ENCODE data around the gene PKN1. TPM values are rescaled to one million over a fixed set of nuclear protein-coding genes. Genes with fewer than 3 reads are reported as not detected.
A peak's percentile ranks its signal among the peaks of the same experiment; 100 is the strongest.

PKN1 gene
- total and polyA plus RNA-seq, 10 of the 15 experiments (the other 5 are each of a cell fraction or from before 2014, with no cell fraction given) = 1.0 to 189 (median 52.7) TPM

DNA sequence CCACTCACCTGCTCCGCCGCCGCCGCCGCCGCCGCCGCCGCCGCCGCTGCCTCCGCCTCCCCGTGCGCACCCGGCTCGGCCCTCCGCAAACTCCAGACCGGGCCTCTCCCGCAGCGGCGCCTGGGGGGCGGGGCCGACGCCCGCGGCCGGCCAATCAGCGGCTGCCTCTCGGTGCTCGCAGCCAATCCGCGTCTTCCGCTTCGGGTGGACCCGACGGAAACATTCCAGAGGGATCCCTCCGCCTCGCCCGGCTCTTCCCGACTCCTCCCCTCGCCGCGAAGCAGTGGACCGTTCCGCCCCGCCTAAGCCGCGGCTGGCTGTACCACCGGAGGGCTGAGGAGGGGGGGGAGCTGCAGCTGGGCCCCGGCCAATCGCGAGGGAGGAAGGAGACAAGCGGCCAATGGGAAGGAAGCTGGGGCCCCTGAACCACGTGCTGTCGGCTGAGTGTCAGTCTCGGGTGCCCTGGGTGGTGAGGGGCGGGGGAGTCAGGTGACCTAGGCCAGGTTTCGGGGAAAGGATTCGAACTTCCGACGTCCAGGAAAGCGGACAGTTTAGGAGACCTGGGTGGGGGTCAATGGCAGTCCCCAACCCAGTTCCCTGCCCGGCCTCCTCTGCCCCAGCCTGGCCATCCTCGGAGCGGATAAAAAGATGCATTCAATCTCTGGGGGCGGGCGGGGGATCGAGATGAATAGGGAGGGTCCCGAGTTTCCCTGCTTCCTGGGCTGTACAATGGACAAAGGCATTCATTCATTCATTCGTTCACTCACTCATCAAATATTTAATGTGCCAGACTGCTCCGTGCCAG, 63.1 kb downstream of the PKN1 start, which contains the start of gene GIPC1 (continued):
- TF ChIP-seq, protein P1, sequence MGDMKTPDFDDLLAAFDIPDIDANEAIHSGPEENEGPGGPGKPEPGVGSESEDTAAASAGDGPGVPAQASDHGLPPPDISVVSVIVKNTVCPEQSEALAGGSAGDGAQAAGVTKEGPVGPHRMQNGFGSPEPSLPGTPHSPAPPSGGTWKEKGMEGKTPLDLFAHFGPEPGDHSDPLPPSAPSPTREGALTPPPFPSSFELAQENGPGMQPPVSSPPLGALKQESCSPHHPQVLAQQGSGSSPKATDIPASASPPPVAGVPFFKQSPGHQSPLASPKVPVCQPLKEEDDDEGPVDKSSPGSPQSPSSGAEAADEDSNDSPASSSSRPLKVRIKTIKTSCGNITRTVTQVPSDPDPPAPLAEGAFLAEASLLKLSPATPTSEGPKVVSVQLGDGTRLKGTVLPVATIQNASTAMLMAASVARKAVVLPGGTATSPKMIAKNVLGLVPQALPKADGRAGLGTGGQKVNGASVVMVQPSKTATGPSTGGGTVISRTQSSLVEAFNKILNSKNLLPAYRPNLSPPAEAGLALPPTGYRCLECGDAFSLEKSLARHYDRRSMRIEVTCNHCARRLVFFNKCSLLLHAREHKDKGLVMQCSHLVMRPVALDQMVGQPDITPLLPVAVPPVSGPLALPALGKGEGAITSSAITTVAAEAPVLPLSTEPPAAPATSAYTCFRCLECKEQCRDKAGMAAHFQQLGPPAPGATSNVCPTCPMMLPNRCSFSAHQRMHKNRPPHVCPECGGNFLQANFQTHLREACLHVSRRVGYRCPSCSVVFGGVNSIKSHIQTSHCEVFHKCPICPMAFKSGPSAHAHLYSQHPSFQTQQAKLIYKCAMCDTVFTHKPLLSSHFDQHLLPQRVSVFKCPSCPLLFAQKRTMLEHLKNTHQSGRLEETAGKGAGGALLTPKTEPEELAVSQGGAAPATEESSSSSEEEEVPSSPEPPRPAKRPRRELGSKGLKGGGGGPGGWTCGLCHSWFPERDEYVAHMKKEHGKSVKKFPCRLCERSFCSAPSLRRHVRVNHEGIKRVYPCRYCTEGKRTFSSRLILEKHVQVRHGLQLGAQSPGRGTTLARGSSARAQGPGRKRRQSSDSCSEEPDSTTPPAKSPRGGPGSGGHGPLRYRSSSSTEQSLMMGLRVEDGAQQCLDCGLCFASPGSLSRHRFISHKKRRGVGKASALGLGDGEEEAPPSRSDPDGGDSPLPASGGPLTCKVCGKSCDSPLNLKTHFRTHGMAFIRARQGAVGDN (IDR thresholded peaks at IDR 0.05) = no peak
- TF ChIP-seq, protein P2, sequence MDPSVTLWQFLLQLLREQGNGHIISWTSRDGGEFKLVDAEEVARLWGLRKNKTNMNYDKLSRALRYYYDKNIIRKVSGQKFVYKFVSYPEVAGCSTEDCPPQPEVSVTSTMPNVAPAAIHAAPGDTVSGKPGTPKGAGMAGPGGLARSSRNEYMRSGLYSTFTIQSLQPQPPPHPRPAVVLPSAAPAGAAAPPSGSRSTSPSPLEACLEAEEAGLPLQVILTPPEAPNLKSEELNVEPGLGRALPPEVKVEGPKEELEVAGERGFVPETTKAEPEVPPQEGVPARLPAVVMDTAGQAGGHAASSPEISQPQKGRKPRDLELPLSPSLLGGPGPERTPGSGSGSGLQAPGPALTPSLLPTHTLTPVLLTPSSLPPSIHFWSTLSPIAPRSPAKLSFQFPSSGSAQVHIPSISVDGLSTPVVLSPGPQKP (IDR thresholded peaks at IDR 0.05; ENCODE audit: low read depth, low read length) = no peak
- TF ChIP-seq NR2F1 (conservative IDR thresholded peaks at IDR 0.05) (0 out of 2 replicates have a peak, but pooled peaks have one; percentile 10), ZBED1 (IDR thresholded peaks at IDR 0.05; ENCODE audit: borderline replicate concordance) (no peak)
- TF ChIP-seq, protein P3, sequence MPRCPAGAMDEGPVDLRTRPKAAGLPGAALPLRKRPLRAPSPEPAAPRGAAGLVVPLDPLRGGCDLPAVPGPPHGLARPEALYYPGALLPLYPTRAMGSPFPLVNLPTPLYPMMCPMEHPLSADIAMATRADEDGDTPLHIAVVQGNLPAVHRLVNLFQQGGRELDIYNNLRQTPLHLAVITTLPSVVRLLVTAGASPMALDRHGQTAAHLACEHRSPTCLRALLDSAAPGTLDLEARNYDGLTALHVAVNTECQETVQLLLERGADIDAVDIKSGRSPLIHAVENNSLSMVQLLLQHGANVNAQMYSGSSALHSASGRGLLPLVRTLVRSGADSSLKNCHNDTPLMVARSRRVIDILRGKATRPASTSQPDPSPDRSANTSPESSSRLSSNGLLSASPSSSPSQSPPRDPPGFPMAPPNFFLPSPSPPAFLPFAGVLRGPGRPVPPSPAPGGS (IDR thresholded peaks at IDR 0.05; ENCODE audit: borderline replicate concordance, insufficient read depth, low read depth, low read length, poor library complexity, severe bottlenecking) = no peak
- TF ChIP-seq, protein P4, sequence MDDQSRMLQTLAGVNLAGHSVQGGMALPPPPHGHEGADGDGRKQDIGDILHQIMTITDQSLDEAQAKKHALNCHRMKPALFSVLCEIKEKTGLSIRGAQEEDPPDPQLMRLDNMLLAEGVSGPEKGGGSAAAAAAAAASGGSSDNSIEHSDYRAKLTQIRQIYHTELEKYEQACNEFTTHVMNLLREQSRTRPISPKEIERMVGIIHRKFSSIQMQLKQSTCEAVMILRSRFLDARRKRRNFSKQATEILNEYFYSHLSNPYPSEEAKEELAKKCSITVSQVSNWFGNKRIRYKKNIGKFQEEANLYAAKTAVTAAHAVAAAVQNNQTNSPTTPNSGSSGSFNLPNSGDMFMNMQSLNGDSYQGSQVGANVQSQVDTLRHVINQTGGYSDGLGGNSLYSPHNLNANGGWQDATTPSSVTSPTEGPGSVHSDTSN (IDR thresholded peaks at IDR 0.05; ENCODE audit: insufficient replicate concordance, low read depth, low read length) = peak; percentile 82
- TF ChIP-seq, protein P5, sequence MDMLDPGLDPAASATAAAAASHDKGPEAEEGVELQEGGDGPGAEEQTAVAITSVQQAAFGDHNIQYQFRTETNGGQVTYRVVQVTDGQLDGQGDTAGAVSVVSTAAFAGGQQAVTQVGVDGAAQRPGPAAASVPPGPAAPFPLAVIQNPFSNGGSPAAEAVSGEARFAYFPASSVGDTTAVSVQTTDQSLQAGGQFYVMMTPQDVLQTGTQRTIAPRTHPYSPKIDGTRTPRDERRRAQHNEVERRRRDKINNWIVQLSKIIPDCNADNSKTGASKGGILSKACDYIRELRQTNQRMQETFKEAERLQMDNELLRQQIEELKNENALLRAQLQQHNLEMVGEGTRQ (IDR thresholded peaks at IDR 0.05; ENCODE audit: borderline replicate concordance, low read depth, low read length) = peak; percentile 61

Data from GM12878 (cell line).